Esophagus muscularis mucosa (tissue), 4 donors: Measurements from ENCODE around the gene TBC1D2. TPM values are rescaled to one million over a fixed set of nuclear protein-coding genes. Genes with fewer than 3 reads are reported as not detected.

ENCODE experiments used
- DNase-seq: peaks from one replicate; pipeline ENCODE4 v3.0.0-alpha.2; 2017; ENCODE audit errors: extremely low spot score
- H3K27ac ChIP-seq, 4 donors: fragments of 200-600 bp; sonication (generic); replicated peaks in 1 of 4; 1 replicate in 3 of 4; 2 replicates in 1 of 4; pipeline ENCODE4 v1.5.1; 2016 to 2019; ENCODE audit warnings: mild to moderate bottlenecking in 1 of 4
- H3K27me3 ChIP-seq, 4 donors: fragments of 200-600 bp; sonication (generic); one replicate each; pipeline versions ENCODE4 v1.5.1 to v1.6.0; 2016 to 2019
- H3K36me3 ChIP-seq, 4 donors: fragments of 200-600 bp; sonication (generic); one replicate each; pipeline ENCODE4 v1.5.1; 2016 to 2019
- H3K4me1 ChIP-seq, 4 donors: fragments of 200-600 bp; sonication (generic); one replicate each; pipeline ENCODE4 v1.5.1; 2016 to 2019
- H3K4me3 ChIP-seq, 4 donors: fragments of 200-600 bp; sonication (generic); 1 replicate in 2 of 4; 2 replicates in 2 of 4; pipeline ENCODE4 v1.5.1; 2016 to 2019; ENCODE audit warnings: mild to moderate bottlenecking in 4 of 4, moderate library complexity in 1 of 4
- H3K9me3 ChIP-seq, 4 donors: fragments of 200-600 bp; sonication (generic); 1 replicate in 3 of 4; 2 replicates in 1 of 4; pipeline ENCODE4 v1.5.1; 2016 to 2019
- EP300 ChIP-seq: sonication (generic); formaldehyde crosslinking; IDR thresholded peaks from one replicate; pipeline ENCODE4 v1.6.1; 2017; ENCODE audit warnings: antibody characterized with exemption
- POLR2A ChIP-seq: fragments of 450-650 bp; IDR thresholded peaks from one replicate; pipeline ENCODE4 v1.6.1; 2017; ENCODE audit warnings: antibody characterized with exemption, moderate library complexity, mild to moderate bottlenecking, low read depth
- POLR2AphosphoS5 ChIP-seq, 2 donors: sonication (generic); formaldehyde crosslinking; IDR thresholded peaks; one replicate each; pipeline ENCODE4 v1.6.1; 2017; ENCODE audit warnings: antibody characterized with exemption in 2 of 2
- WGBS: methylation state at CpG from one replicate; pipeline ENCODE4 v1.1.5; 2018; 5-methylcytosine and 5-hydroxymethylcytosine counted together
- intact Hi-C: fragments of 100-400 bp; cut with DNase I; formaldehyde crosslinking; loops from one replicate; pipeline ENCODE4 v1.15.1; 2023
- total RNA-seq, 4 donors: library from RNA; depleted of rRNA; stranded (reverse); fragments of >200 nt; gene quantifications; one replicate each; pipeline versions ENCODE4 v1.1.0 to v1.2.1, GENCODE V29; 2016
- TF ChIP-seq, protein P1 (sequence below), 3 experiments: fragments of 200-600 bp in 2 of 3; fragments of 450-650 bp in 1 of 3; sonication (generic) in 2 of 3; IDR thresholded peaks; one replicate each; pipeline ENCODE4 v1.5.1; 2017 to 2019; ENCODE audit warnings: antibody characterized with exemption in 3 of 3, mild to moderate bottlenecking in 2 of 3, moderate library complexity in 1 of 3

TBC1D2 gene
- total RNA-seq, 4 donors from 2014 or later = 5.0 to 12.4 (median 7.3) TPM

DNA sequence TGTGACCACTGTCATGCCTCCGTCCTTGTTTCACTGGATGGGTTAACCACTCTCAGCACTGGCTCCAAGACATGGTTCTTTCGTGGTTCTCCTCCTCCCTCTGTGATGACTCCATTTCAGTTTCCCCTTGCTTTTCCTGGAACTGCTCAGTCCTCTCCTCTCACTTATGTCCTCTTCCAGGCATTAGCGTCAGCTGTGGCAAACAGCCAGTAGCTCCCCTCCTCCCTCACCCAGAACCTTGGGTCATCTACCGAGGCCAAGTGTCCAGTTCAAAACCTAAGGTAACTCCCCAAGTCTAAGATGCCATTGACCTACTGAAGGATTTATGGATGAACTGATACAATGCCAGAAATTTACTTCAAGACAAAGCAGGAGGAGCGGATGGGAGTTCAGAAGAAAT is 53.2 kb downstream of the TBC1D2 start:
- intact Hi-C loops = loop anchor here (5.0 kb wide), 1 partner anchor 125 kb away; no protein-coding TSS in a partner anchor
- peaks cover 0 to 33% (median 23%) of the 10 kb centered on the region in 4 donors for H3K36me3 ChIP-seq
- H3K27me3 ChIP-seq = no peaks in the 10 kb centered on the region
- WGBS = 80% methylated on average over 5 of the region's 5 CpGs
- H3K4me3 ChIP-seq = no peak overlapping the region
- peaks cover 0 to 10% (median 8%) of the 10 kb centered on the region in 4 donors for H3K4me1 ChIP-seq
- H3K9me3 ChIP-seq = no peaks in the 10 kb centered on the region
- DNase-seq = no peak
- H3K27ac ChIP-seq = no peak overlapping the region
- TF ChIP-seq POLR2AphosphoS5 (IDR thresholded peaks at IDR 0.05) (no peak), EP300 (no peak), POLR2A (no peak)
- TF ChIP-seq, protein P1, sequence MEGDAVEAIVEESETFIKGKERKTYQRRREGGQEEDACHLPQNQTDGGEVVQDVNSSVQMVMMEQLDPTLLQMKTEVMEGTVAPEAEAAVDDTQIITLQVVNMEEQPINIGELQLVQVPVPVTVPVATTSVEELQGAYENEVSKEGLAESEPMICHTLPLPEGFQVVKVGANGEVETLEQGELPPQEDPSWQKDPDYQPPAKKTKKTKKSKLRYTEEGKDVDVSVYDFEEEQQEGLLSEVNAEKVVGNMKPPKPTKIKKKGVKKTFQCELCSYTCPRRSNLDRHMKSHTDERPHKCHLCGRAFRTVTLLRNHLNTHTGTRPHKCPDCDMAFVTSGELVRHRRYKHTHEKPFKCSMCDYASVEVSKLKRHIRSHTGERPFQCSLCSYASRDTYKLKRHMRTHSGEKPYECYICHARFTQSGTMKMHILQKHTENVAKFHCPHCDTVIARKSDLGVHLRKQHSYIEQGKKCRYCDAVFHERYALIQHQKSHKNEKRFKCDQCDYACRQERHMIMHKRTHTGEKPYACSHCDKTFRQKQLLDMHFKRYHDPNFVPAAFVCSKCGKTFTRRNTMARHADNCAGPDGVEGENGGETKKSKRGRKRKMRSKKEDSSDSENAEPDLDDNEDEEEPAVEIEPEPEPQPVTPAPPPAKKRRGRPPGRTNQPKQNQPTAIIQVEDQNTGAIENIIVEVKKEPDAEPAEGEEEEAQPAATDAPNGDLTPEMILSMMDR (IDR thresholded peaks at IDR 0.05) = no peak

DNA sequence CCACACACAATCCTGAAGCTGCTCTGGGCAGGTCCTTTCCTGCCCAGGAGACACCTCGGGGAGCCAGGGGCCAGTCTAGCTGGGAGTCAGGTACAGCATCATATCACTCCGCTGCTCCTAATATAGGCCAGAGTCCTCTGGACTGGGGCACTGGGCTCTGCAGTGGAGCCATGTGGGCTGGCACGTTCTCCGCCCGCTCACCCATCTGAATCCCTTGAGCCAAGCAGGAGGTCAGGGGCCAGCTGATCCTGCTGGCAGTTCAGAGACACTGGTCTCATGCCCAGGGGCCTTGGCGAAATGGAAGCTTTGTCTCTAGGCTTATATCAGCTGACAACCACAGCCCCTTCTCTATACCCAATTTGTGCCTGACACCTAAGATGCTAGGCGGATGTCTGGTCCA is 53.7 kb downstream of the TBC1D2 start:
- intact Hi-C loops = loop anchor here (5.0 kb wide), 1 partner anchor 124 kb away; no protein-coding TSS in a partner anchor
- DNase-seq = no peak
- TF ChIP-seq, protein P1 (IDR thresholded peaks at IDR 0.05) = no peak
- no peak for TF ChIP-seq POLR2A
- TF ChIP-seq POLR2AphosphoS5 (IDR thresholded peaks at IDR 0.05) = no peak
- TF ChIP-seq EP300 = no peak
- Histone ChIP-seq H3K27ac (no peak overlapping the region), H3K9me3 (no peaks in the 10 kb centered on the region), H3K4me3 (no peak overlapping the region), H3K27me3 (no peaks in the 10 kb centered on the region), H3K36me3 (peaks cover 0 to 33% (median 23%) of the 10 kb centered on the region in 4 donors), H3K4me1 (peaks cover 0 to 10% (median 8%) of the 10 kb centered on the region in 4 donors)
- WGBS = 100% methylated on average over 1 of the region's 7 CpGs

DNA sequence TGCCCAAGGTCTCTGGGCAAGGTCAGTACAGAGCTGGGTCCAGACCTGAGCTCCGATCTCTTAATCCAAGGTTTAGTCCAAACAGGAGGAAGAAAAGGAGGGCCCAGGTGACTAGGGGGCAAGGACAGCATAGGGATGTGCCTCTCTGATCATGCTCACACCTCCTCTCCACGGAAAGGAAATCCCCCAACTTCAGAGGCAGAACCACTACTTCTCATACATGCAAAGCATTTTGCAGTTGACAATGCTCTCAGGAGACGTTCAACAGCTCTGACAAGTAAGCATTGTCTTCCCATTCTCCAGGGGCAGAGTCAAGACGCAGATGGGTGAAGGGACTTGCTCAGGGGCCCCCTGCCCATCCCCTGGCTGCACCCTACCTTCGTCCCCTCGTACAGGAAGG is 54.3 kb downstream of the TBC1D2 start:
- no peak overlapping the region for H3K27ac ChIP-seq
- H3K36me3 ChIP-seq = peaks cover 0 to 33% (median 23%) of the 10 kb centered on the region in 4 donors
- 86% methylated on average over 6 of the region's 6 CpGs for WGBS
- peaks cover 0 to 8% (median 7%) of the 10 kb centered on the region in 4 donors for H3K4me1 ChIP-seq
- H3K9me3 ChIP-seq = no peaks in the 10 kb centered on the region
- intact Hi-C loops = loop anchor here (5.0 kb wide), 1 partner anchor 124 kb away; no protein-coding TSS in a partner anchor
- no peak overlapping the region for H3K4me3 ChIP-seq
- DNase-seq = no peak
- TF ChIP-seq POLR2AphosphoS5 (IDR thresholded peaks at IDR 0.05) (no peak), POLR2A (no peak), EP300 (no peak)
- TF ChIP-seq, protein P1 (IDR thresholded peaks at IDR 0.05) = no peak
- no peaks in the 10 kb centered on the region for H3K27me3 ChIP-seq

DNA sequence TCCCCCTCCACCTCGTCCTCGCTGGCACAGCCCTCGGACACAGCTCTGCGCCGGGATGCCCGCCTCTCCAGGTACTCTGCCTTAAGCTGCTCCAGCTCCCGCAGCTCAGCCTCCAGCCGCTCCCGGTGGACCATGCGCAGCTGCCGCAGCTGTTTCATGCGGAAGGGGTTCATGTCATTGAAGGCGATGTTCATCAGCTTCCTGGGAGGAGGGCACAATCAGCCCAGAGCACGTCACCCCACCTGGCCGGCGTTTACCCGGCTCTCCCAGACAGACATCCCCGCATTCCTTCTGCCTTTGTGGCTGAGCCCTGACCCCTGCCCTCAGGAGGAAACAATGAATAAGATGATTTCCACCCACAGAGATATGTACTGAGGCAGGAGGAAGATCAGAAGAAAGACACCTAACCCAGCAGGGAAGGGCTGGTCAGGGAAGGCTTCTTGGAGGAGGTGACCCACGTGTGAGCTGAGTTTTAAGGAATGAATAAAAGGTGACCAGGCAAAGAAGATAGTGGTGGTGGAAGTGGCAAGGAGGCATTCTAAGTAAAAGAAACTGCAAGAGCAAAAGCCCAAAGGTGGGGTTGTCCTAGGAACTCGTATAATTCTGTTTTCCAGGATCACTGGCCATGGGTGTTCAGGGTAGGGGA is 55.9 kb downstream of the TBC1D2 start:
- Histone ChIP-seq H3K4me1 (no peaks in the 10 kb centered on the region), H3K4me3 (no peak overlapping the region), H3K9me3 (no peaks in the 10 kb centered on the region), H3K27me3 (no peaks in the 10 kb centered on the region), H3K27ac (no peak overlapping the region), H3K36me3 (peaks cover 0 to 33% (median 23%) of the 10 kb centered on the region in 4 donors)
- DNase-seq = no peak
- intact Hi-C loops = loop anchor here (5.0 kb wide), 1 partner anchor 122 kb away; no protein-coding TSS in a partner anchor
- TF ChIP-seq POLR2A (no peak), POLR2AphosphoS5 (IDR thresholded peaks at IDR 0.05) (no peak), EP300 (no peak)
- TF ChIP-seq, protein P1 (IDR thresholded peaks at IDR 0.05) = no peak
- 80% methylated on average over 16 of the region's 20 CpGs for WGBS
